ENCODE data around the gene F10. TPM values are rescaled to one million over a fixed set of nuclear protein-coding genes. Genes with fewer than 3 reads are reported as not detected.

Gene F10
- total and polyA plus RNA-seq, 2 experiments from 2014 or later: 143 to 148 TPM

GRCh38 chr13:113151745-113152690, 29.4 kb downstream of the F10 start:
- Histone ChIP-seq H3K4me2 (peak overlapping the region; percentile 72), H3K79me2 (no peaks in the 10 kb centered on the region), H3K36me3 (replicated peaks; ENCODE audit: insufficient read depth, low read depth) (no peaks in the 10 kb centered on the region), H3K27me3 (no peaks in the 10 kb centered on the region), H3K9me2 (replicated peaks; ENCODE audit: insufficient read depth) (no peaks in the 10 kb centered on the region), H2AFZ (peak overlapping the region; percentile 31), H3K9me3 (ENCODE audit: low read depth) (no peaks in the 10 kb centered on the region), H4K20me1 (ENCODE audit: insufficient read depth, poor library complexity, severe bottlenecking) (no peaks in the 10 kb centered on the region), H3K27ac (peak overlapping the region; percentile 94), H3K4me1 (ENCODE audit: insufficient read depth) (peaks cover 13% of the 10 kb centered on the region), H3K4me3 (peak overlapping the region; percentile 0)
- TF ChIP-seq EZH2phosphoT487 (IDR thresholded peaks at IDR 0.05; ENCODE audit: low read depth, severe bottlenecking, unreplicated experiment) (no peak), EZH2 (IDR thresholded peaks at IDR 0.05; ENCODE audit: borderline replicate concordance) (no peak), CTCF (IDR thresholded peaks at IDR 0.05; ENCODE audit: poor library complexity) (no peak)
- DNase-seq (ENCODE audit: low spot score): peak; percentile 61
- WGBS (ENCODE audit: low lambda C conversion rate, missing lambda C conversion rate): 68% methylated on average over 28 of the region's 28 CpGs

DNA sequence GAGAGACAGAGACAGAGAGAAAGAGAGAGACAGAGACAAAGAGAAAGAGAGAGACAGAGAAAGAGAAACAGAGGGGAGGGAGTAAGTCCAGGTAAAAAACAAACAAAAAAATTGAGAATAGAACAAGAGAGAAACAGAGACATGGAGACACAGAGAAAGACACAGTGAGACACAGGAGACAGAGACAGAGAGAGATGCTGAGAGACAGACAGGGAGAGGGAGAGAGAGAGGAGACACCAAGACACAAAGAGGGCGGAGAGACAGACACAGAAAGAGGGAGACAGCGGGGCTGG, 30.0 kb downstream of the F10 start:
- H3K36me3 ChIP-seq (replicated peaks; ENCODE audit: insufficient read depth, low read depth): no peaks in the 10 kb centered on the region
- H3K27me3 ChIP-seq: no peaks in the 10 kb centered on the region
- no peaks in the 10 kb centered on the region for H4K20me1 ChIP-seq (ENCODE audit: insufficient read depth, poor library complexity, severe bottlenecking)
- 46% methylated on average over 2 of the region's 2 CpGs for WGBS (ENCODE audit: low lambda C conversion rate, missing lambda C conversion rate)
- H3K4me3 ChIP-seq: peak overlapping the region; percentile 0
- no peak for DNase-seq (ENCODE audit: low spot score)
- H3K4me2 ChIP-seq: peak overlapping the region; percentile 72
- H3K9me3 ChIP-seq (ENCODE audit: low read depth): no peaks in the 10 kb centered on the region
- H2AFZ ChIP-seq: peak overlapping the region; percentile 31
- peaks cover 13% of the 10 kb centered on the region for H3K4me1 ChIP-seq (ENCODE audit: insufficient read depth)
- H3K79me2 ChIP-seq: no peaks in the 10 kb centered on the region
- peak overlapping the region; percentile 94 for H3K27ac ChIP-seq
- no peak for TF ChIP-seq EZH2 (IDR thresholded peaks at IDR 0.05; ENCODE audit: borderline replicate concordance)
- TF ChIP-seq EZH2phosphoT487 (IDR thresholded peaks at IDR 0.05; ENCODE audit: low read depth, severe bottlenecking, unreplicated experiment): no peak
- H3K9me2 ChIP-seq (replicated peaks; ENCODE audit: insufficient read depth): no peaks in the 10 kb centered on the region

DNA sequence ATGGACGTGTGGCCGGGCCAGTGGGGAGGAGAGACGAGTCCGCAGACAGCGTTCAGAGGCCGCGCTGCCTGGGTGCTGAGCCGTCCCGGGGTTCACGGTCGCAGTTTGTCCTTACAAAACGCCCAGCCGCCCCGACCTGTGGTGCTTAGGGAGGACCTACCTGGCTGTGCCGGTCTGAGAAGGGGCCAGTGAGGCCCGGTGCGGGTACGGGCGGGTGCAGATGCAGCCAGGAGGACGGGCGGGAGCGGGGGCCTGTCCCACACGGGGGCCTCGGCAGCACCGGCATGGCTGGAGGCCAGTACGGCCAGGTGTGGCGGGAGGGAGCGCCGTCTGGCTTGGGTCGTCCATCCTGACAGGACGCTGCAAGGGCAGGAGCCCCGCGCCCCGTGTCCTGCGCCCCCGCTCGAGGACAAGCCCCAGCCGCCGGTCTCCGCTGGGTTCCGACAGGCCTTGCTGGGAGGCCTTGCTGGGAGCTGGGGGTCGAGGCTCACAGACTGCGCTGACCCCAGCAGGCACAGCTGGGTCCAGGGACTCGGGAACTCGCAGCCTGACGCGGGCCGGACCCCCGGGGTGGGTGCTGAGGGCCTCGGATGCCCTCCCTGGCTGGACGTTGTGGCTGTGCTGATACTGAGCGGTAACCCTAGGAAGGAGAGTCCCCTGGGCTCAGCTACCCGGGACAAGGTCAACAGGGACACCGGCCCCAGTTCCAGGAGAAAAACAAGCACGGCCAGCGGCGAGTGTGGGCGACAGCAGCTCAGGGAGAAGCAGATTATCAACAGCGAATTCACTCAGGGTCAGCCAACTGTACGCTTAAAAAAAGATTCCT, 30.6 kb downstream of the F10 start:
- Histone ChIP-seq H3K27ac (peak overlapping the region; percentile 94), H2AFZ (peak overlapping the region; percentile 31)
- 10% methylated on average over 39 of the region's 60 CpGs for WGBS (ENCODE audit: low lambda C conversion rate, missing lambda C conversion rate)

DNA sequence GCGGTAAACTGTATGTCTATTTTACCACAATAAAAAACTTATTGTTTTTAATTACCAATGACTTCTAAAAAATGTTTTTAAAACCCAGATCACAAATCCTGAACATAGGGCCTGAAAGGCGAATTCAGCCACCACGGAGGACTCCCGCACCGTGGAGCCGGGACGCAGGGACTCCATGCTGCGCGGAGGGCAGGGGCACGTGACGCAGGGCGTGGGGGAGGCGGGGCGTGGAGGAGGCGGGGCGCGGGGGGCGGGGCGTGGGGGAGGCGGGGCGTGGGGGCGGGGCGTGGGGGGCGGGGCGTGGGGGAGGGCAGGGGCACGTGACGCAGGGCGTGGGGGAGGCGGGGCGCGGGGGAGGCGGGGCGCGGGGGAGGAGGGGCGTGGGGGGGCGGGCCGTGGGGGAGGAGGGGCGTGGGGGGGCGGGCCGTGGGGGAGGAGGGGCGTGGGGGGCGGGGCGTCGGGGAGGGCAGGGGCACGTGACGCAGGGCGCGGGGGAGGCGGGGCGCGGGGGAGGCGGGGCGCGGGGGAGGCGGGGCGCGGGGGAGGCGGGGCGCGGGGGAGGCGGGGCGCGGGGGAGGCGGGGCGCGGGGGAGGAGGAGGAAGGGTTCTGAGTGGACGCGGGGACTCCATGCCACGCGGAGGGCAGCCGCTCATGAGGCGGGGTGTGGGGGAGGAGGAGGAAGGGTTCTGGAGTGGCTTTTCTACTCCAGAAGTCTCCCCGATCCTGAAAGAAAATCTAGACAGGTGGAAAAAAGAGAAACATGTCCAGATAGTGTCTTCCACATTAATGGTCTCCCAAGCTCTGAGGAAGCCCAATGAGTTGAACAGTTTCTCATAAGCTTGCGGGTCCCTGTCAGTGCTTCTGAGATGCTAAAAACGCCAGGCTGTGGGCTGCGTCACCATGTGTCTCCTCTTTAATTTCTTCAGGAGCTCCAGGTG, 31.5 kb downstream of the F10 start:
- H4K20me1 ChIP-seq (ENCODE audit: insufficient read depth, poor library complexity, severe bottlenecking): no peaks in the 10 kb centered on the region
- peaks cover 16% of the 10 kb centered on the region for H3K4me1 ChIP-seq (ENCODE audit: insufficient read depth)
- H3K27ac ChIP-seq: peak overlapping the region; percentile 94
- no peaks in the 10 kb centered on the region for H3K9me3 ChIP-seq (ENCODE audit: low read depth)
- H3K9me2 ChIP-seq (replicated peaks; ENCODE audit: insufficient read depth): no peaks in the 10 kb centered on the region
- TF ChIP-seq EZH2 (IDR thresholded peaks at IDR 0.05; ENCODE audit: borderline replicate concordance) (no peak), CTCF (IDR thresholded peaks at IDR 0.05; ENCODE audit: poor library complexity) (no peak), EZH2phosphoT487 (IDR thresholded peaks at IDR 0.05; ENCODE audit: low read depth, severe bottlenecking, unreplicated experiment) (no peak)
- no peaks in the 10 kb centered on the region for H3K79me2 ChIP-seq
- DNase-seq (ENCODE audit: low spot score): peak; percentile 90
- no peaks in the 10 kb centered on the region for H3K27me3 ChIP-seq
- H3K4me2 ChIP-seq: peak overlapping the region; percentile 79
- no peaks in the 10 kb centered on the region for H3K36me3 ChIP-seq (replicated peaks; ENCODE audit: insufficient read depth, low read depth)
- H3K4me3 ChIP-seq: peak overlapping the region; percentile 0
- 13% methylated on average over 18 of the region's 76 CpGs for WGBS (ENCODE audit: low lambda C conversion rate, missing lambda C conversion rate)
- H2AFZ ChIP-seq: peak overlapping the region; percentile 86

More for the DNA sequence above, 30.6 kb downstream of the F10 start:
- Histone ChIP-seq H3K36me3 (replicated peaks; ENCODE audit: insufficient read depth, low read depth) (no peaks in the 10 kb centered on the region), H3K4me3 (peak overlapping the region; percentile 0), H3K9me3 (ENCODE audit: low read depth) (no peaks in the 10 kb centered on the region), H3K4me1 (ENCODE audit: insufficient read depth) (peaks cover 14% of the 10 kb centered on the region), H3K9me2 (replicated peaks; ENCODE audit: insufficient read depth) (no peaks in the 10 kb centered on the region), H3K27me3 (no peaks in the 10 kb centered on the region), H4K20me1 (ENCODE audit: insufficient read depth, poor library complexity, severe bottlenecking) (no peaks in the 10 kb centered on the region), H3K4me2 (peak overlapping the region; percentile 72), H3K79me2 (no peaks in the 10 kb centered on the region)
- peak; percentile 71 for DNase-seq (ENCODE audit: low spot score)
- TF ChIP-seq EZH2 (IDR thresholded peaks at IDR 0.05; ENCODE audit: borderline replicate concordance): no peak
